ENCODE results near the gene AUNIP.

Gene AUNIP

DNA sequence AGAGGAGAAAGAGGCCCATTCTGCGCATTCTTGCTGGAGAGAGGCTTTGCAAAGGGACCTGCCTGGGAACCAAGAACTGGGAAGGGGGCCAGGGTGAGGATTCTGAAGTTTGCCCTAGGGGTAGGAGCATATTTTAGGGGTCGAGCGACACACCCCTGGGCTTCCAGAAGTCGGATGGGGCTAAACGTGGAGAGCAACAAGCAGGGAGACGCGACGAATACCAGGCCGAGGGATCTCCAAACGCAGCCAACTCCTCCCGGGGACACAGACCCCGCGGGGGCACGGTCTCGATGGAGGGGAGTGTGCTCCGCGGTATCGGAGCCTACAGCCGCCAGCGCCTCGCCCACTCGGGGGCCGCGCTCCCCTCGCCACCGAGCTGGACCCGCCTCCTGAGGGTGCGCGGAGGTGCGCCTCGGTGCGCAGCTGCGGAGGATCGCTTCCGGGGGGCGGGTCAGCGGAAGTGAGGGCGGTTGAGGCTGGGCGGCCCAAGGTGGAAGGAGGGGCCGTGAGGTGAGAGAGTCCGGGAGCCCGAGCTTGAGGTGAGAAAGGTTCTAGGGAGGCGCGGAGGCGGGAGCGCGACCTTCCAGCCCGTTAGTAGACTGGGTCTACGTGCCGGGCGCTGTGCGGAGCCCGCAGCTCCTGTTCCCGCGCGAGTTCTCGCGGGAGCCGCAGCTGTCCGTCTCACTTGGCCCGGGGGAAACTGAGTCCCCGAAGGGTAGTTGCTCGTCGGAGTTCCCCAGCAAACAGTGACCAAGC, 39.6 kb downstream of the AUNIP start, which contains the start of gene MTFR1L (continued):
- TF ChIP-seq, protein P1, sequence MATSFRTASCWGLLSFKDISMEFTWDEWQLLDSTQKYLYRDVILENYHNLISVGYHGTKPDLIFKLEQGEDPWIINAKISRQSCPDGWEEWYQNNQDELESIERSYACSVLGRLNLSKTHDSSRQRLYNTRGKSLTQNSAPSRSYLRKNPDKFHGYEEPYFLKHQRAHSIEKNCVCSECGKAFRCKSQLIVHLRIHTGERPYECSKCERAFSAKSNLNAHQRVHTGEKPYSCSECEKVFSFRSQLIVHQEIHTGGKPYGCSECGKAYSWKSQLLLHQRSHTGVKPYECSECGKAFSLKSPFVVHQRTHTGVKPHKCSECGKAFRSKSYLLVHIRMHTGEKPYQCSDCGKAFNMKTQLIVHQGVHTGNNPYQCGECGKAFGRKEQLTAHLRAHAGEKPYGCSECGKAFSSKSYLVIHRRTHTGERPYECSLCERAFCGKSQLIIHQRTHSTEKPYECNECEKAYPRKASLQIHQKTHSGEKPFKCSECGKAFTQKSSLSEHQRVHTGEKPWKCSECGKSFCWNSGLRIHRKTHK (tag by site-specific recombination; IDR thresholded peaks at IDR 0.05), result no peak
- TF ChIP-seq MEIS1 (CRISPR knock-in tag; IDR thresholded peaks at IDR 0.05; ENCODE audit: borderline replicate concordance), result no peak
- TF ChIP-seq ZNF302 (tag by site-specific recombination; IDR thresholded peaks at IDR 0.05; ENCODE audit: low read depth), result no peak
- TF ChIP-seq ZNF623 (tag by site-specific recombination; IDR thresholded peaks at IDR 0.05), result no peak
- no peak for TF ChIP-seq FEZF1 (tag by site-specific recombination; IDR thresholded peaks at IDR 0.05)
- TF ChIP-seq ZNF23 (tag by site-specific recombination; IDR thresholded peaks at IDR 0.05; ENCODE audit: borderline replicate concordance), result no peak
- peak; percentile 66 for TF ChIP-seq ZXDB (tag by site-specific recombination; IDR thresholded peaks at IDR 0.05)
- peak; percentile 27 for TF ChIP-seq ZIC2 (tag by site-specific recombination; IDR thresholded peaks at IDR 0.05)
- no peak; the same call in 1 of the 2 replicates for TF ChIP-seq ZFP37 (tag by site-specific recombination; IDR thresholded peaks at IDR 0.05)
- TF ChIP-seq, protein P2, sequence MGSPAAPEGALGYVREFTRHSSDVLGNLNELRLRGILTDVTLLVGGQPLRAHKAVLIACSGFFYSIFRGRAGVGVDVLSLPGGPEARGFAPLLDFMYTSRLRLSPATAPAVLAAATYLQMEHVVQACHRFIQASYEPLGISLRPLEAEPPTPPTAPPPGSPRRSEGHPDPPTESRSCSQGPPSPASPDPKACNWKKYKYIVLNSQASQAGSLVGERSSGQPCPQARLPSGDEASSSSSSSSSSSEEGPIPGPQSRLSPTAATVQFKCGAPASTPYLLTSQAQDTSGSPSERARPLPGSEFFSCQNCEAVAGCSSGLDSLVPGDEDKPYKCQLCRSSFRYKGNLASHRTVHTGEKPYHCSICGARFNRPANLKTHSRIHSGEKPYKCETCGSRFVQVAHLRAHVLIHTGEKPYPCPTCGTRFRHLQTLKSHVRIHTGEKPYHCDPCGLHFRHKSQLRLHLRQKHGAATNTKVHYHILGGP (tag by site-specific recombination; IDR thresholded peaks at IDR 0.05), result no peak
- TF ChIP-seq, protein P3, sequence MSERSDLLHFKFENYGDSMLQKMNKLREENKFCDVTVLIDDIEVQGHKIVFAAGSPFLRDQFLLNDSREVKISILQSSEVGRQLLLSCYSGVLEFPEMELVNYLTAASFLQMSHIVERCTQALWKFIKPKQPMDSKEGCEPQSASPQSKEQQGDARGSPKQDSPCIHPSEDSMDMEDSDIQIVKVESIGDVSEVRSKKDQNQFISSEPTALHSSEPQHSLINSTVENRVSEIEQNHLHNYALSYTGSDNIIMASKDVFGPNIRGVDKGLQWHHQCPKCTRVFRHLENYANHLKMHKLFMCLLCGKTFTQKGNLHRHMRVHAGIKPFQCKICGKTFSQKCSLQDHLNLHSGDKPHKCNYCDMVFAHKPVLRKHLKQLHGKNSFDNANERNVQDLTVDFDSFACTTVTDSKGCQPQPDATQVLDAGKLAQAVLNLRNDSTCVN (tag by site-specific recombination; optimal IDR thresholded peaks at IDR 0.05), result peak; percentile 95
- TF ChIP-seq, protein P4, sequence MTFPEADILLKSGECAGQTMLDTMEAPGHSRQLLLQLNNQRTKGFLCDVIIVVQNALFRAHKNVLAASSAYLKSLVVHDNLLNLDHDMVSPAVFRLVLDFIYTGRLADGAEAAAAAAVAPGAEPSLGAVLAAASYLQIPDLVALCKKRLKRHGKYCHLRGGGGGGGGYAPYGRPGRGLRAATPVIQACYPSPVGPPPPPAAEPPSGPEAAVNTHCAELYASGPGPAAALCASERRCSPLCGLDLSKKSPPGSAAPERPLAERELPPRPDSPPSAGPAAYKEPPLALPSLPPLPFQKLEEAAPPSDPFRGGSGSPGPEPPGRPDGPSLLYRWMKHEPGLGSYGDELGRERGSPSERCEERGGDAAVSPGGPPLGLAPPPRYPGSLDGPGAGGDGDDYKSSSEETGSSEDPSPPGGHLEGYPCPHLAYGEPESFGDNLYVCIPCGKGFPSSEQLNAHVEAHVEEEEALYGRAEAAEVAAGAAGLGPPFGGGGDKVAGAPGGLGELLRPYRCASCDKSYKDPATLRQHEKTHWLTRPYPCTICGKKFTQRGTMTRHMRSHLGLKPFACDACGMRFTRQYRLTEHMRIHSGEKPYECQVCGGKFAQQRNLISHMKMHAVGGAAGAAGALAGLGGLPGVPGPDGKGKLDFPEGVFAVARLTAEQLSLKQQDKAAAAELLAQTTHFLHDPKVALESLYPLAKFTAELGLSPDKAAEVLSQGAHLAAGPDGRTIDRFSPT (tag by site-specific recombination; IDR thresholded peaks at IDR 0.05), result no peak
- TF ChIP-seq ZNF175 (tag by site-specific recombination; IDR thresholded peaks at IDR 0.05), result no peak
- no peak for TF ChIP-seq ZNF211 (tag by site-specific recombination; IDR thresholded peaks at IDR 0.05; ENCODE audit: low read depth)
- TF ChIP-seq, protein P5, sequence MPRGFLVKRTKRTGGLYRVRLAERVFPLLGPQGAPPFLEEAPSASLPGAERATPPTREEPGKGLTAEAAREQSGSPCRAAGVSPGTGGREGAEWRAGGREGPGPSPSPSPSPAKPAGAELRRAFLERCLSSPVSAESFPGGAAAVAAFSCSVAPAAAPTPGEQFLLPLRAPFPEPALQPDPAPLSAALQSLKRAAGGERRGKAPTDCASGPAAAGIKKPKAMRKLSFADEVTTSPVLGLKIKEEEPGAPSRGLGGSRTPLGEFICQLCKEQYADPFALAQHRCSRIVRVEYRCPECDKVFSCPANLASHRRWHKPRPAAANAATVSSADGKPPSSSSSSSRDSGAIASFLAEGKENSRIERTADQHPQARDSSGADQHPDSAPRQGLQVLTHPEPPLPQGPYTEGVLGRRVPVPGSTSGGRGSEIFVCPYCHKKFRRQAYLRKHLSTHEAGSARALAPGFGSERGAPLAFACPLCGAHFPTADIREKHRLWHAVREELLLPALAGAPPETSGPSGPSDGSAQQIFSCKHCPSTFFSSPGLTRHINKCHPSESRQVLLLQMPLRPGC (tag by site-specific recombination; IDR thresholded peaks at IDR 0.05), result no peak
- TF ChIP-seq ZNF660 (tag by site-specific recombination; IDR thresholded peaks at IDR 0.05), result 0 out of 2 replicates have a peak, but pooled peaks have one; percentile 22
- TF ChIP-seq ZNF10 (tag by site-specific recombination; IDR thresholded peaks at IDR 0.05), result no peak
- no peak for TF ChIP-seq ZNF560 (tag by site-specific recombination; IDR thresholded peaks at IDR 0.05; ENCODE audit: borderline replicate concordance)
- peak; percentile 96 for TF ChIP-seq ZFHX2 (tag by site-specific recombination; conservative IDR thresholded peaks at IDR 0.05)
- TF ChIP-seq, protein P6, sequence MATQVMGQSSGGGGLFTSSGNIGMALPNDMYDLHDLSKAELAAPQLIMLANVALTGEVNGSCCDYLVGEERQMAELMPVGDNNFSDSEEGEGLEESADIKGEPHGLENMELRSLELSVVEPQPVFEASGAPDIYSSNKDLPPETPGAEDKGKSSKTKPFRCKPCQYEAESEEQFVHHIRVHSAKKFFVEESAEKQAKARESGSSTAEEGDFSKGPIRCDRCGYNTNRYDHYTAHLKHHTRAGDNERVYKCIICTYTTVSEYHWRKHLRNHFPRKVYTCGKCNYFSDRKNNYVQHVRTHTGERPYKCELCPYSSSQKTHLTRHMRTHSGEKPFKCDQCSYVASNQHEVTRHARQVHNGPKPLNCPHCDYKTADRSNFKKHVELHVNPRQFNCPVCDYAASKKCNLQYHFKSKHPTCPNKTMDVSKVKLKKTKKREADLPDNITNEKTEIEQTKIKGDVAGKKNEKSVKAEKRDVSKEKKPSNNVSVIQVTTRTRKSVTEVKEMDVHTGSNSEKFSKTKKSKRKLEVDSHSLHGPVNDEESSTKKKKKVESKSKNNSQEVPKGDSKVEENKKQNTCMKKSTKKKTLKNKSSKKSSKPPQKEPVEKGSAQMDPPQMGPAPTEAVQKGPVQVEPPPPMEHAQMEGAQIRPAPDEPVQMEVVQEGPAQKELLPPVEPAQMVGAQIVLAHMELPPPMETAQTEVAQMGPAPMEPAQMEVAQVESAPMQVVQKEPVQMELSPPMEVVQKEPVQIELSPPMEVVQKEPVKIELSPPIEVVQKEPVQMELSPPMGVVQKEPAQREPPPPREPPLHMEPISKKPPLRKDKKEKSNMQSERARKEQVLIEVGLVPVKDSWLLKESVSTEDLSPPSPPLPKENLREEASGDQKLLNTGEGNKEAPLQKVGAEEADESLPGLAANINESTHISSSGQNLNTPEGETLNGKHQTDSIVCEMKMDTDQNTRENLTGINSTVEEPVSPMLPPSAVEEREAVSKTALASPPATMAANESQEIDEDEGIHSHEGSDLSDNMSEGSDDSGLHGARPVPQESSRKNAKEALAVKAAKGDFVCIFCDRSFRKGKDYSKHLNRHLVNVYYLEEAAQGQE (tag by site-specific recombination; IDR thresholded peaks at IDR 0.05), result 0 out of 2 replicates have a peak, but pooled peaks have one; percentile 16
- TF ChIP-seq ZBTB1 (tag by site-specific recombination; IDR thresholded peaks at IDR 0.05), result no peak
- TF ChIP-seq SETDB1 (IDR thresholded peaks at IDR 0.05; ENCODE audit: insufficient read length, low read length), result no peak
- peak; percentile 16 for TF ChIP-seq ZNF324 (tag by site-specific recombination; IDR thresholded peaks at IDR 0.05)
- no peak for TF ChIP-seq ZNF239 (tag by site-specific recombination; IDR thresholded peaks at IDR 0.05)
- TF ChIP-seq ZNF510 (tag by site-specific recombination; IDR thresholded peaks at IDR 0.05; ENCODE audit: insufficient replicate concordance), result no peak
- TF ChIP-seq ZNF626 (tag by site-specific recombination; IDR thresholded peaks at IDR 0.05), result no peak
- TF ChIP-seq ZSCAN16 (tag by site-specific recombination; IDR thresholded peaks at IDR 0.05), result no peak
- peak; percentile 87 for TF ChIP-seq KLF1 (tag by site-specific recombination; IDR thresholded peaks at IDR 0.05)
